OCI-LY1 (cell line): Measurements from ENCODE around the gene ZBTB16.

ENCODE experiments used
- EZH2 ChIP-seq: fragments of 200-600 bp; sonication (generic), shearing (Covaris generic); IDR thresholded peaks from 2 replicates; pipeline ENCODE4 v1.8.0; 2017; ENCODE audit warnings: borderline replicate concordance, mixed run types, mild to moderate bottlenecking, antibody characterized with exemption, low read length, moderate library complexity, mixed read lengths
- TF ChIP-seq, protein P1 (sequence below): fragments of 200-600 bp; sonication (generic), shearing (Covaris generic); IDR thresholded peaks from 2 replicates; pipeline ENCODE4 v1.5.1; 2017; ENCODE audit warnings: mild to moderate bottlenecking, antibody characterized with exemption, low read length, moderate library complexity, mixed read lengths

DNA sequence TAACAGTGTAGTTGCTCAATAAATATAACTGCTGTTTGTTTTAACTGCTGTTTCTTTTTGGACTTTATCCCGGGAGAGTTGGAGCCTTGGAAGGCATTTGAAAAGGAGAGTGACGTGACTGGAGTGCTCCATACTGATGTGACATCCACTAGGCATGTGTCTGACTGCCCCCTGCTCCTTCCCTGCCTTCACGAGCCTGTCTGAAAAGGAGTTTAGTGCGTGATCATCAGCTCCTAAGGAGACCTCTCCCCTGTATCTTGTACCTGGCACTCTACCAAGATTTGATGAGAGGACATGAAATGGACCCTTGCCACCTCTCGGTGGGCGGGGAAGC, 22.9 kb downstream of the ZBTB16 start:
- TF ChIP-seq, protein P1, sequence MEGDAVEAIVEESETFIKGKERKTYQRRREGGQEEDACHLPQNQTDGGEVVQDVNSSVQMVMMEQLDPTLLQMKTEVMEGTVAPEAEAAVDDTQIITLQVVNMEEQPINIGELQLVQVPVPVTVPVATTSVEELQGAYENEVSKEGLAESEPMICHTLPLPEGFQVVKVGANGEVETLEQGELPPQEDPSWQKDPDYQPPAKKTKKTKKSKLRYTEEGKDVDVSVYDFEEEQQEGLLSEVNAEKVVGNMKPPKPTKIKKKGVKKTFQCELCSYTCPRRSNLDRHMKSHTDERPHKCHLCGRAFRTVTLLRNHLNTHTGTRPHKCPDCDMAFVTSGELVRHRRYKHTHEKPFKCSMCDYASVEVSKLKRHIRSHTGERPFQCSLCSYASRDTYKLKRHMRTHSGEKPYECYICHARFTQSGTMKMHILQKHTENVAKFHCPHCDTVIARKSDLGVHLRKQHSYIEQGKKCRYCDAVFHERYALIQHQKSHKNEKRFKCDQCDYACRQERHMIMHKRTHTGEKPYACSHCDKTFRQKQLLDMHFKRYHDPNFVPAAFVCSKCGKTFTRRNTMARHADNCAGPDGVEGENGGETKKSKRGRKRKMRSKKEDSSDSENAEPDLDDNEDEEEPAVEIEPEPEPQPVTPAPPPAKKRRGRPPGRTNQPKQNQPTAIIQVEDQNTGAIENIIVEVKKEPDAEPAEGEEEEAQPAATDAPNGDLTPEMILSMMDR: no peak
- no peak for TF ChIP-seq EZH2
